ENCODE measurements around the gene VPS13D. TPM values are rescaled to one million over a fixed set of nuclear protein-coding genes. Genes with fewer than 3 reads are reported as not detected.

Gene VPS13D
- total RNA-seq, 1 experiment from 2014 or later: 31.6 TPM

- no peak overlapping the region for H3K4me2 ChIP-seq (ENCODE audit: low read length)
- no peak overlapping the region for H2AFZ ChIP-seq (ENCODE audit: low read depth, low read length, poor library complexity, severe bottlenecking)
- no peak overlapping the region for H3K4me3 ChIP-seq (replicated peaks in 1 of 2; ENCODE audit: low read depth in 1 of 2, low read length in 2 of 2)
- H4K20me1 ChIP-seq (ENCODE audit: insufficient read depth): no peaks in the 10 kb centered on the region
- no peak for DNase-seq (ENCODE audit: low read depth, low spot score)
- CTCF ChIA-PET: no interaction called here
- RAD21 ChIA-PET (ENCODE audit: low non-redundant PET in 1 of 2, low total read pairs in 2 of 2, uncharacterized antibody in 2 of 2, unreplicated experiment in 2 of 2): no interaction called here
- H3K4me1 ChIP-seq (ENCODE audit: control insufficient read depth in 1 of 2, insufficient read depth in 2 of 2, low read length in 2 of 2): peaks cover 0 to 5% of the 10 kb centered on the region in 2 experiments; a peak in 1 of 4 replicates
- TF ChIP-seq JUND (IDR thresholded peaks at IDR 0.05) (no peak), RAD21 (IDR thresholded peaks at IDR 0.05; ENCODE audit: low read depth) (no peak), ZBTB33 (IDR thresholded peaks at IDR 0.05; ENCODE audit: extremely low read depth, insufficient replicate concordance, low read length) (no peak), ATF3 (IDR thresholded peaks at IDR 0.05) (no peak), REST (IDR thresholded peaks at IDR 0.05; ENCODE audit: low read depth) (no peak), SIN3A (IDR thresholded peaks at IDR 0.05; ENCODE audit: low read depth) (no peak), CTCF (IDR thresholded peaks at IDR 0.05 in 2 of 3, conservative IDR thresholded peaks at IDR 0.05 in 1 of 3; ENCODE audit: borderline replicate concordance in 1 of 3, insufficient read depth in 1 of 3, low read depth in 2 of 3, low read length in 2 of 3) (no peak), EGR1 (IDR thresholded peaks at IDR 0.05; ENCODE audit: low read depth) (no peak), ZNF274 (IDR thresholded peaks at IDR 0.05; ENCODE audit: low read depth, low read length) (no peak), MAX (IDR thresholded peaks at IDR 0.05) (no peak), CBX3 (IDR thresholded peaks at IDR 0.05; ENCODE audit: low read depth) (no peak), FOSL1 (IDR thresholded peaks at IDR 0.05; ENCODE audit: low read depth) (no peak), POLR2A (IDR thresholded peaks at IDR 0.05; ENCODE audit: borderline replicate concordance, extremely low read depth, insufficient read depth, insufficient read length) (no peak), SRF (IDR thresholded peaks at IDR 0.05; ENCODE audit: low read depth) (no peak), TCF7L2 (IDR thresholded peaks at IDR 0.05; ENCODE audit: borderline replicate concordance, extremely low read depth, insufficient read depth, insufficient read length) (no peak), EZH2 (IDR thresholded peaks at IDR 0.05) (no peak), SP1 (IDR thresholded peaks at IDR 0.05; ENCODE audit: low read depth) (no peak), POLR2AphosphoS5 (IDR thresholded peaks at IDR 0.05; ENCODE audit: low read depth, low read length) (no peak), EZH2phosphoT487 (IDR thresholded peaks at IDR 0.05; ENCODE audit: borderline replicate concordance) (no peak)
- H3K9me3 ChIP-seq (ENCODE audit: control insufficient read depth in 1 of 2, insufficient read depth in 1 of 2, low read depth in 1 of 2, low read length in 2 of 2): no peaks in the 10 kb centered on the region
- H3K9ac ChIP-seq (ENCODE audit: low read length): no peak overlapping the region
- POLR2A ChIA-PET: no interaction called here
- H3K79me2 ChIP-seq (ENCODE audit: insufficient read depth, low read length): no peaks in the 10 kb centered on the region
- no peaks in the 10 kb centered on the region for H3K9me2 ChIP-seq (ENCODE audit: insufficient read depth)
- intact Hi-C loops (cut with micrococcal nuclease): no loop called here
- no TSS peak for BruUV-seq (replicated peaks)
- no peaks in the 10 kb centered on the region for H3K27me3 ChIP-seq (ENCODE audit: insufficient read depth, low read length)
- H3K36me3 ChIP-seq (ENCODE audit: control insufficient read depth in 1 of 2, insufficient read depth in 2 of 2, low read length in 2 of 2): peaks cover 7 to 8% of the 10 kb centered on the region in 2 experiments; a peak in 3 of 4 replicates
- no peak for ATAC-seq
- no peak overlapping the region for H3K27ac ChIP-seq (ENCODE audit: low read depth, low read length)
Measured at GRCh38 chr1:12345350-12346217, 115.8 kb downstream of the VPS13D start.

Measured in HCT116 (cell line).